HG02571 (cell line): ENCODE data around the gene PACSIN2.
"Not testable (repeated sequence)": the region's sequence is repeated elsewhere in the genome, so short reads cannot be mapped to it uniquely, and the experiment has no call there.

ENCODE experiments used
- ATAC-seq: cut with Tn5 transposase; IDR thresholded peaks from one replicate; pipeline ENCODE4 v1.9.1; 2021; ENCODE audit warnings: mild to moderate bottlenecking, moderate library complexity; ENCODE audit not compliant: unreplicated experiment

The PACSIN2 gene

DNA sequence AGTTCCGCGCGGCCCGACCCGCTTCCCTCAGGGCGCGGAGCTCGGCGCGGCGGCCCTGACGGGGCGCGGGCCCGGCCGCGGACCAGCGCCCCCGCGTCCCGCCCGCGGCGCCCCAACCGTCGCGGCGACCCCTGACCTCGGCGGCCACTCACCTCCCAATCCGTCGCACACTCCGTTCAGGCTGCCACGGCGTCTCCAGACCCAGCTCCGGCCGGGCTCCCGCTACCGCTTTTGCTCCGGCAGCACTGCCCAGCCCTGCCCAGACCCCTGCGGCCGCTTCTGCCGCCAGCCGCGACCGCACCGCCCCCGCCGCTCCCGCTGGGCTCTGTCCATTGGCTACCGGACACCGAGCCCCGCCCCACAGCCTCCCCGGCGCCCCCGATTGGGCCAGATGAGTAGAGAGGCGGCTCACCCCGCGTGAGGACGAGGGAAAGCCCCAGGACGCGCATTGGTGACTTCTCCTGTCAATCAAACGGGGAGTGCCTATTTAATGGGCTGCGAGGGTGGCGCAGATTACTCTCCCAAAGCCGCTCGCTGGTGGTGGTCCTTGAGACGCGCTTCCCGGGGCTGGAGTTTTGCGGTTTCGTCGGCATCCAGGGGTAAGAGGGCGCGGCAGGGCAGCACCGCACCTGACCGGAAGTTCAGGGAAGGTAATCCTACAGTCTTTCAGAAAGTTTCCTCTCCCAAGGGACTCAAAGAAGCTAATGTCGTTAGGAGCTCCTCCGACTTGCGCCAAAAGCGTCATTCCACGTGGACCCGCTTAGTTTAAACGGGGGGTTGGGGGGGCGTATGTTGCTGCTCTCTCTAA lies at the start of gene PACSIN2:
Gene PACSIN2 (minus strand): TSS at position 281 of the 808 bp plus-strand sequence. CDS start 103,069 bp downstream, outside the sequence.
- ATAC-seq = peak; percentile 95

DNA sequence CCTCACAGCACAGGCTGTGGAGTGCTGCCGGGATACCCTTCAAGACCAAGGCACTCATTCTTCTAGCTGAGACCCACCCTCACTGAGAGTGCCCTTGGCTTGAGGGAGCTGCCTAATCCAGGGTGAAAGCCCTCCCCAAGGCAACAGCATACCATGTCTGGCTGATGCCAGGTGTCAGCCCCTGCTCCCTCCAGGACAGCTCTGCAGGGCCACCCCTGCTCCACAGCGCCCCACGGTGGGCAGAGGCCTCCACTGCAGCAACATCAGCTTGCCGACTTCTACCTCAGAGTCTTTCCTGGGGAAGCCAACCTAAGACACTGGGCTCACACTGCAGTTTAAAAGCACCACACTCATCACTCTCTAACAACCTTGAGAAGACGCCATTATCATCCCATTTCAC lies 45.2 kb upstream of the PACSIN2 start:
- ATAC-seq = no peak

- no peak for ATAC-seq
Measured at GRCh38 chr22:43057641-43058040, 42.7 kb upstream of the PACSIN2 start.

DNA sequence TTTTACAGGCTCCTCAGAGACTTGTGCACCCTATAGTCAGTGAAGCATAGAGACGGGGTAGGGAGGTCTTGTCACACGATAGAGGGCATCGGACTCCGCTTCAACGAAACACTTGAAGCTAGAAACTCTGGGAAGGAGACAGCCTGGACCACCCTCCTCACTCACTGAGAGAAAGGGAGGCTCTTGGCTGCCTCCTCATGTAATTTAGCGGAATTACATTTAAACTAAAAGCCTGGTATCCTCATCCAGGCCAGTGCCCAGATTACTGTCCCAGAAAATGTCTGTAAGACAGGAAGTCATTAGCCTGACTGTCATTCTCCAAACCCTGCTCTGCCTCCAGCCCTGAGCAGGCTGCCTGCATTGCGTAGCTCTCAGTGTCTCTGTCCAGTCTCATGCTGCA lies 38.2 kb upstream of the PACSIN2 start:
- no peak for ATAC-seq

- ATAC-seq = no peak
Measured at GRCh38 chr22:43050995-43051394, 36.0 kb upstream of the PACSIN2 start.

DNA sequence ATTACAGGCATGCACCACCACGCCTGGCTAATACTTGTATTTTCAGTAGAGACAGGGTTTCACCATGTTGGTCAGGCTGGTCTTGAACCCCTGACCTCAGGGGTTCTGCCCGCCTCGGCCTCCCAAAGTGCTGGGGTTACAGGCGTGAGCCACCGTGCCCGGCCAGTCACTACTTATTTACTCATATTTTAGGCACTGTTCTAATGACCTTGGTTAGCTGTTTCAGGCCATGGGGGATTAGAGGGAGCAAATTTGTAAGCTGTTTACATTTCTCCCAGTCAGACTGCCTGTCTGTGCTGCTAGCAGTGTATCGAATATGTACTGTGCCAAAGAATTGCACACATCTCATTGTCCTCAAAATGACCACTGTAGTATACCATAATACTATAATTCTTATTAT lies 32.7 kb upstream of the PACSIN2 start:
- ATAC-seq = no peak

DNA sequence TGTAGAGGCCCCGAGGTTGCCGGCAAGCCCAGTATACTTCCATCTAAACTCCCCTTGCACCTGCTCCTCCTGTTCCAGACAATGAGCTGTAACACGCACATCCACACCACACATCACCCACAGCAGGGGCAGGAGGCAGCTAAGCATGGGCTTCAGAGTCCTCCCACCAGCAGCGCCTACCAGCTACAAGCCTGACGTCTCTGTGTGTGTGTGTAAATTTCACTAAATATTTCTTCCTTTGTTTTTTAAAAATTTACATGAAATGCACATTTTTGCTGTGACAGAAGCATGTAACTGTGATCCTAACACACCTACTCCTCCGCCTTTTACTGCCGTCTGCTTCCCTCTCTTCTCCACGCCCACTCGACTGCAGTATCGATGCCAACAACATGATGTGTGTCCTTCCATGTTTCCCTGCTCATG lies 29.4 kb upstream of the PACSIN2 start:
- no peak for ATAC-seq

DNA sequence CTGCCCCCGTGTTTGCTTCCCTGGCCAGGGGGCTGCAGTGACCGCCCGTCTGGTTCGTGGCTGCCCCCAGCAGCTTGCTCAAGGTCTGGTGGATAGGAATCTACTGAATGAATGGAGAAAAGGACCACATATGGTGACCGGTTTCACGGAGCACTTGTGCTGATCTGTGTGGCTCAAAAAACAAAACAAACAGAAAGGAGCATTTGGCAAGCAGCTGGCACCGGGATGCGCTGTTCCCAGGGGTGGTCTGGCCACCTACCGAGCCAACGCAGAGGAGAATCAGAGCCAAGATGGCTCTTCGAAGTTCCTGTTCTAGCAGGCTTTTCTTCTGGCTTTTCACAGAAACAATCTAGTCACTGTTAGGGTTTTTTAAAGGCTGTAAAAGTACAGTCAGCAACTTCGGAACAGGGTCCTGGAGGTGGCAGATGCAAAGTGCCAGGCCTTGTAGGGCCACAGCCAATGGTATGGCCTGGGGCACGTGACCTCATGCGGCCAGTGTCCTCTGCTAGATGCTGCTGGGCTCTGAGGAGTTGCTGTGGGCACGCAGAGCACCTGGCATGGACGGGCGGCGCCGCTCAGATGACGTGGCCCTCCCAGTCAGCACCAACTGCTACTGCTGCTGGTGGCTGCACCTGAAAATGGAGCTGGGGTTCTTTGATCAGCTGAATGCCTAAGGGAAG lies 27.3 kb upstream of the PACSIN2 start:
- no peak for ATAC-seq

- no peak for ATAC-seq
Measured at GRCh38 chr22:43039800-43040199, 24.9 kb upstream of the PACSIN2 start.

DNA sequence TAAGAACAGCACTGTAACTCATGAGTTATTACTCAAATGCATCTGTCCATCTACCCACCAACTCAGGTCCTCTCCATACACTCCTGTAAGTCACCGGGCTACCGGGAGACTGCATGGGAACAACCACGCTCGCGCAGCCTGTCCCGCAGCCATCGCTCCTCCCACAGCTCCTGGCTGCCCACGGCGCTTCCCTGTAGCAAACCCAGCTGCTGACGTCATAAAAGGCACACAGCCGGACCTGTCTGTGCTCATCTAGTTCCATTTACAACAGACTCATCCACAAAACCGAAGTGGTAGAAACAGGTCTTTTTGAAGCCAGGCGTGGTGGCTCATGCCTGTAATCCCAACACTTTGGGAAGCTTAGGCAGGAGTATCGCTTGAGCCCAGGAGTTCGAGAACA lies 23.4 kb upstream of the PACSIN2 start:
- ATAC-seq = no peak

- no peak for ATAC-seq
Measured at GRCh38 chr22:43036282-43036829, 21.4 kb upstream of the PACSIN2 start.

- no peak for ATAC-seq
Measured at GRCh38 chr22:43035250-43035649, 20.3 kb upstream of the PACSIN2 start.

GRCh38 chr22:43031617-43032016 lies 16.7 kb upstream of the PACSIN2 start:
- no peak for ATAC-seq

- no peak for ATAC-seq
Measured at GRCh38 chr22:43018615-43019014, 3.7 kb upstream of the PACSIN2 start.

DNA sequence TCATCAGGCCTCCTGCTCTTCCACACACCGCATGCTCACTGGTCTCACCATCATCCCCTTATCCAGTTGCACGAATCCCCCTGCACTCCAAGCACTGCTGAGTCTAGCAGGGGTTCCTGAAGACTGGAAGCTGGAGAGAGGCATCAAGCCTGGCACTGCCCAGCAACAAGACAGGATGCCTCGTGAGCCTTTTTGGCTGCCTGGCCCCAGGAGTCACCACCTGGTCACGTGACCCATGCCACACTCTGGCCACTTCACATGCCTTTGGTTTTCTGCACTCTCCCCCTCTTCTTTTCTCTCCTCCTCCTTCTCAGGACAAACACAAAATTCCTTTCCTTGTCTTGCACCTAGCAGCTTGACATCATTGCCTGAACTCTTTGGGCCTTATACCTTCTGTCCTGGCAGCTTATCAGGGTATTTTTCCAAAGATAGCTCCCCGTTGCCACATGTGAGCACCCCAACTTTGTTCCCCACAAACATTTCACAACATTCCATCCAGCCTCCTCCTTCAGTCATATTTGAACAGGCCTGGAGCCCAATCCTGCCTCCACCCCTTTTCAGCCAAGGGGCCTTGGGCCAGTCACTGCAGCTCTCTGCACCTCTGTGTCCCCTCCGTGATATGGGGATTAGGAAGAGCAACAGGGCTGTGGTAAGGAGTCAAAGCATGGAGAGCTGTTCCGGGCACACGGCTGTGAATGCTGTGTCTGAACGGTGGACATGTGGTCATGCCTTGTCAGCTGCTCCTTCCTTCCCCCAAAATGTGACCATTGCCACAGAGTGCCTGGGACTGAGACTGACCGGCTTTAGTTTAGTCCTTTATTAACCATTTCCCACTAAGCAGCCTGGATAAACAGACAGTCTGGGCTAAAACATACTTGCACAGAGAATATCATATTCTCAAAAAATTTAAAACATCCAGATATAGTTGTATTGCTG lies 2.8 kb upstream of the PACSIN2 start:
- no peak for ATAC-seq

- not testable (repeated sequence) for ATAC-seq
Measured at GRCh38 chr22:43016150-43016549, 1.2 kb upstream of the PACSIN2 start.

DNA sequence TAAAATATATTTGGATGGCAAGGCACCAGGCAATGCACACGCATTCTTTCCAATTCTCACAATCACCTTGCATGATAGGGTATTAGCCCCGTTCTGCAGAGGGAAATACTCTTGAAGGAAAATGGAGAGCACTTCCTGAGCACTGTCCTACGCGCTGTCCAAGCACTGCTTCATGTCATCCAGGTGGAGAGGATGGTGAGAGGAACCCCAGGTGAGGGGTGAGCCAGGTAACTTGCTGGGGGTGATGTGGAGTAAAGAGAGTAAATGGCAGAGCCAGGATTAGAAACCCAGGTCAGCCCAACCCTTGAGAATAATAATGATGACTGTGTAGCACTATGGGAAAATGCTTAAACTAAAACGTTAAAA lies 711 bp upstream of the PACSIN2 start:
- no peak for ATAC-seq

DNA sequence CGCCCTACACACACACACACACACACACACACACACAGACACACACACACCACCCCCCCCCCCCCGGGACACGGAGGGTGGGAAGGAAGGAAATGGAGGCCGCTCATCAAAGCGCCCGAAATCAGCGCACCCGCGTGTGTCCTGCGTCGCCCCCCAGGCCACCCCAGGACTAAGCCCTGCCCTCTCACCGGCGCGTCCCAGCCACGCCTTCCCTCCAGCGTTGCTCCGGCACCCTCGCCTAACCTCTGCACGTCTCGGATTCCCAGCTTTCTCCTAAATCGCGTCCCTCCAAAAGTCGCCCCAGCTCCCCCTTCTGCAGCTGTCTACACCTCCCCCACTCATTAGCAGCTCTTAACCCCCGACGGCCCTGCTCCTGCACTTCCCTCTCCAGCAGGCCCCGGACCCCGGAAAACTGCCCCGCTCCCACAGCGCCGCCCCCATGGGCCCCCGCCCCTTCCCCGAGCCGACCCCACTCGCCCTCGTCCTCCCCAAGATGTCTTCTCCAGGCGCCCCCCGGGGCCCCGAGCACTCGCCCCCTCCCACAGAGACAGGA lies 557 bp downstream of the PACSIN2 start:
- no peak for ATAC-seq

DNA sequence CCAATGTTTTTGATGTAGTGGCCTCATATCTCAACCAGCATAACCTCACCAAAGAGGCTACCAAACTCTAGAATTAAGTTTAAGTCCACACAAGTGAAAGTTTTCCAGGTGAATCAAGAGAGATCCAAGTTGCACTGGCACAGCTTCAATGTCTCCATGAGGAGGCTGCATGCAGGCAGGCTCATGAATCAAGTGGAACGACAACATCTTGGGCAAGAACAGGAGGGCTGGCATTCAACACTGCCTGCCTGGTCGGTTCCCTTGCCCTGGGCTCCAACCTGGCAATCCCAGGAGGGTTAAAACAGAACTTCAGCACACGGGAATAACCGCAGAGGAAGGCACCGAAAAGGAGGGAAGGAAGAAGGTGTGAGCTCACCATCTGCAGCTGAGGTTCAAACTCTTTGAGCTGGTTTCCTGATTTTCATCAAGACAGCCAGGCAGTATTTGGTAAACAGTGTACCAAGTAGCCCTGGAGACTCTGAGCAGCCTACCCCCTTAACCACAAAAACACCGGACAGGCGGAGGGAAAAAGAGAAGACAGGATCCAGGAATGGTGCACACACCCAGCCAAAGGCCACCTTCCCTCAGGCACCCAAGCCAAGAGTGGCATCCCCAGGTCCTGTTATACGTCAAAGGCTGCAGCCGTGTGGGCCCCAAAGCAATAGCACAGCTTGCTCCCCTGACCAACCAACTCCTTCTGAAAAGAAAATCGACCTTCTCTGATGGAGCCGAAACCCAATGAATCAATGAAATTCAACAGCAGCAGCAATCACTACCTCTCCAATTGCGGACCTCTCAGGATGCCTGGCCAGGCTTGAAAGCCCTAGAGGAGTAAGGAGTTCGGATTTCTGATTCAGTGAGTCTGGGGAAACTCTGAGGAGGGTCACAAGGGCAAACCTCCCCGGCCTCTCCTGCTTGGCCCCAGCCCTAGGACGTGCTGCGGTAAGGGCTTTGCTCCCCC lies 1.3 kb downstream of the PACSIN2 start:
- ATAC-seq = no peak

- no peak for ATAC-seq
Measured at GRCh38 chr22:43012390-43012789, 2.6 kb downstream of the PACSIN2 start.
